OCI-LY3 (cell line): ENCODE results near the gene NME9.

Source experiments
- CTCF ChIP-seq: fragments of 200-600, 300-600 bp; sonication (generic); IDR thresholded peaks from 2 replicates; pipeline ENCODE4 v1.5.1; 2014; ENCODE audit warnings: antibody characterized with exemption, low read length, low read depth
- EZH2phosphoT487 ChIP-seq: fragments of 200-600 bp; shearing (Covaris generic); IDR thresholded peaks from 2 replicates; pipeline ENCODE4 v1.6.1; 2018; ENCODE audit warnings: antibody characterized with exemption, mixed run types, low read depth

- no peak for TF ChIP-seq CTCF
- TF ChIP-seq EZH2phosphoT487 = no peak
Observed at GRCh38 chr3:138344754-138345153, 15.1 kb upstream of the NME9 start.
